Measurements from ENCODE around the gene PIEZO1. TPM values are rescaled to one million over a fixed set of nuclear protein-coding genes. Genes with fewer than 3 reads are reported as not detected.

PIEZO1 gene
- total RNA-seq, 6 donors from 2014 or later: 107 to 535 (median 239) TPM

GRCh38 chr16:88778541-88779065 lies 6.4 kb downstream of the PIEZO1 start:
- no peaks in the 10 kb centered on the region for H3K27me3 ChIP-seq
- no peak for ATAC-seq (ENCODE audit: low FRiP score in 2 of 2)
- peaks cover 62 to 91% (median 74%) of the 10 kb centered on the region in 4 donors for H3K4me1 ChIP-seq
- WGBS, 2 donors: 87 to 89% methylated on average over 28 to 30 of the region's 30 CpGs
- H3K27ac ChIP-seq: no peak overlapping the region
- H3K9me3 ChIP-seq: no peaks in the 10 kb centered on the region
- H3K4me3 ChIP-seq: no peak overlapping the region
- TF ChIP-seq EP300 (IDR thresholded peaks at IDR 0.05) (no peak), CTCF (IDR thresholded peaks at IDR 0.05) (no peak), POLR2AphosphoS5 (IDR thresholded peaks at IDR 0.05) (no peak), POLR2A (IDR thresholded peaks at IDR 0.05) (no peak)
- H3K36me3 ChIP-seq: peaks cover 0 to 3% (median 0%) of the 10 kb centered on the region in 4 donors
- DNase-seq: peak in 1 of 2 donors; percentile 75

- Histone ChIP-seq H3K4me3 (no peak overlapping the region), H3K27ac (no peak overlapping the region), H3K27me3 (no peaks in the 10 kb centered on the region), H3K4me1 (peaks cover 62 to 91% (median 74%) of the 10 kb centered on the region in 4 donors), H3K9me3 (no peaks in the 10 kb centered on the region), H3K36me3 (peaks cover 0 to 3% (median 0%) of the 10 kb centered on the region in 4 donors)
- no peak for TF ChIP-seq CTCF (IDR thresholded peaks at IDR 0.05)
- TF ChIP-seq POLR2A (IDR thresholded peaks at IDR 0.05): no peak
- no peak for TF ChIP-seq EP300 (IDR thresholded peaks at IDR 0.05)
- ATAC-seq (ENCODE audit: low FRiP score in 2 of 2) (no peak), DNase-seq (no peak)
- WGBS, 2 donors: 68 to 75% methylated on average over 6 to 7 of the region's 7 CpGs
Measured at GRCh38 chr16:88778271-88778525, 6.8 kb downstream of the PIEZO1 start.

- no peak overlapping the region for H3K27ac ChIP-seq
- peaks cover 62 to 91% (median 74%) of the 10 kb centered on the region in 4 donors for H3K4me1 ChIP-seq
- H3K36me3 ChIP-seq: peaks cover 0 to 3% (median 0%) of the 10 kb centered on the region in 4 donors
Measured at GRCh38 chr16:88777471-88778270, 7.3 kb downstream of the PIEZO1 start.

GRCh38 chr16:88775825-88776224 lies 9.2 kb downstream of the PIEZO1 start:
- no peaks in the 10 kb centered on the region for H3K27me3 ChIP-seq
- no peak overlapping the region for H3K27ac ChIP-seq
- 90 to 93% methylated on average over 13 to 18 of the region's 18 CpGs for WGBS, 2 donors
- H3K9me3 ChIP-seq: no peaks in the 10 kb centered on the region
- H3K4me3 ChIP-seq: no peak overlapping the region
- TF ChIP-seq POLR2A (IDR thresholded peaks at IDR 0.05): no peak
- H3K36me3 ChIP-seq: peaks cover 0 to 3% (median 0%) of the 10 kb centered on the region in 4 donors
- DNase-seq: peak in 1 of 2 donors; percentile 64
- ATAC-seq (ENCODE audit: low FRiP score in 2 of 2): no peak
- peaks cover 60 to 88% (median 73%) of the 10 kb centered on the region in 4 donors for H3K4me1 ChIP-seq

More at GRCh38 chr16:88777471-88778270, 7.3 kb downstream of the PIEZO1 start:
- Histone ChIP-seq H3K4me3 (no peak overlapping the region), H3K27me3 (no peaks in the 10 kb centered on the region), H3K9me3 (no peaks in the 10 kb centered on the region)
- DNase-seq (peak in 1 of 2 donors; percentile 73), ATAC-seq (ENCODE audit: low FRiP score in 2 of 2) (no peak)
- 79 to 85% methylated on average over 21 to 34 of the region's 34 CpGs for WGBS, 2 donors
- TF ChIP-seq POLR2A (IDR thresholded peaks at IDR 0.05) (no peak), EP300 (IDR thresholded peaks at IDR 0.05) (no peak), CTCF (IDR thresholded peaks at IDR 0.05) (no peak), POLR2AphosphoS5 (IDR thresholded peaks at IDR 0.05) (no peak)

- TF ChIP-seq CTCF (IDR thresholded peaks at IDR 0.05): no peak
- no peak for TF ChIP-seq EP300 (IDR thresholded peaks at IDR 0.05)
- TF ChIP-seq POLR2AphosphoS5 (IDR thresholded peaks at IDR 0.05): no peak
- no peaks in the 10 kb centered on the region for H3K9me3 ChIP-seq
- H3K36me3 ChIP-seq: peaks cover 0 to 3% (median 0%) of the 10 kb centered on the region in 4 donors
- ATAC-seq (ENCODE audit: low FRiP score in 2 of 2) (no peak), DNase-seq (peak in 1 of 2 donors; percentile 66)
- H3K4me1 ChIP-seq: peaks cover 60 to 88% (median 73%) of the 10 kb centered on the region in 4 donors
- H3K4me3 ChIP-seq: no peak overlapping the region
- WGBS, 2 donors: 84 to 91% methylated on average over 19 to 31 of the region's 32 CpGs
- no peaks in the 10 kb centered on the region for H3K27me3 ChIP-seq
- H3K27ac ChIP-seq: peak overlapping the region; percentile 48 to 79 (median 72)
Measured at GRCh38 chr16:88774544-88775393, 10.3 kb downstream of the PIEZO1 start.
